SK-N-SH treated with all-trans-retinoic acid at 6 μM for 48 hours (cell line): ENCODE results near the gene THRAP3.

Experiments
- BACH2 ChIP-seq: fragments of 250-450 bp; sonication (Bioruptor Pico); IDR thresholded peaks from 2 replicates; pipeline ENCODE4 v1.9.0; 2021; ENCODE audit warnings: mild to moderate bottlenecking, borderline replicate concordance
- CSDC2 ChIP-seq: fragments of 250-450 bp; sonication (Bioruptor Pico); IDR thresholded peaks from 2 replicates; pipeline ENCODE4 v1.5.0; 2020; ENCODE audit warnings: mild to moderate bottlenecking, moderate library complexity
- CSRNP3 ChIP-seq: fragments of 250-450 bp; sonication (Bioruptor Pico); IDR thresholded peaks from 2 replicates; pipeline ENCODE4 v1.5.1; 2021; ENCODE audit warnings: mild to moderate bottlenecking, moderate library complexity
- ESRRG ChIP-seq: fragments of 250-450 bp; sonication (Bioruptor Pico); IDR thresholded peaks from 2 replicates; pipeline ENCODE4 v1.6.1; 2021; ENCODE audit warnings: mild to moderate bottlenecking
- PATZ1 ChIP-seq: fragments of 250-450 bp; sonication (Bioruptor Pico); IDR thresholded peaks from 2 replicates; pipeline ENCODE4 v1.8.0; 2020; ENCODE audit warnings: mild to moderate bottlenecking, moderate library complexity, borderline replicate concordance
- POU6F1 ChIP-seq: fragments of 250-450 bp; sonication (Bioruptor Pico); IDR thresholded peaks from 2 replicates; pipeline ENCODE4 v1.8.0; 2021; ENCODE audit warnings: low read depth, mild to moderate bottlenecking, moderate library complexity, borderline replicate concordance
- TCF4 ChIP-seq: fragments of 250-450 bp; sonication (Bioruptor Pico); IDR thresholded peaks from 2 replicates; pipeline ENCODE4 v1.8.0; 2021; ENCODE audit warnings: mild to moderate bottlenecking, moderate library complexity, borderline replicate concordance
- TOX ChIP-seq: fragments of 250-450 bp; sonication (Bioruptor Pico); IDR thresholded peaks from 2 replicates; pipeline ENCODE4 v1.8.0; 2021; ENCODE audit warnings: mild to moderate bottlenecking, moderate library complexity, borderline replicate concordance
- ZFP30 ChIP-seq: fragments of 450-650 bp; formaldehyde crosslinking; IDR thresholded peaks from 2 replicates; pipeline ENCODE4 v1.5.0; 2022; ENCODE audit warnings: mild to moderate bottlenecking, moderate library complexity
- ZNF70 ChIP-seq: fragments of 450-650 bp; formaldehyde crosslinking; IDR thresholded peaks from 2 replicates; pipeline ENCODE4 v1.5.0; 2020; ENCODE audit warnings: mild to moderate bottlenecking, moderate library complexity

GRCh38 chr1:36352125-36352909, 128.1 kb downstream of the THRAP3 start:
- TF ChIP-seq TOX (CRISPR knock-in tag): no peak
- no peak for TF ChIP-seq CSRNP3 (CRISPR knock-in tag)
- no peak for TF ChIP-seq ESRRG (CRISPR knock-in tag)
- no peak for TF ChIP-seq CSDC2 (CRISPR knock-in tag)
- no peak for TF ChIP-seq POU6F1 (CRISPR knock-in tag)
- no peak for TF ChIP-seq ZFP30 (CRISPR knock-in tag)
- TF ChIP-seq PATZ1 (CRISPR knock-in tag): no peak
- TF ChIP-seq TCF4 (CRISPR knock-in tag): no peak
- TF ChIP-seq BACH2: no peak
- TF ChIP-seq ZNF70 (CRISPR knock-in tag): no peak
